K562 (cell line): ENCODE results near the gene CCDC88A. TPM values are rescaled to one million over a fixed set of nuclear protein-coding genes. Genes with fewer than 3 reads are reported as not detected.
A peak's percentile ranks its signal among the peaks of the same experiment; 100 is the strongest.

Experiments
- BCOR ChIP-seq: fragments of 450-650 bp; IDR thresholded peaks from 2 replicates; pipeline ENCODE4 v1.6.1; 2016
- BDP1 ChIP-seq: IDR thresholded peaks from 3 replicates; pipeline ENCODE4 v1.6.1; 2011; ENCODE audit not compliant: insufficient read length, insufficient read depth
- FOS ChIP-seq: IDR thresholded peaks from 3 replicates; pipeline ENCODE4 v1.6.1; 2011; ENCODE audit not compliant: insufficient read length; ENCODE audit errors: extremely low read depth
- FUS ChIP-seq: fragments of 200-400 bp; formaldehyde crosslinking; optimal IDR thresholded peaks from 2 replicates; pipeline ENCODE3; 2017; ENCODE audit warnings: low read depth, low read length
- HNRNPUL1 ChIP-seq: fragments of 200-400 bp; formaldehyde crosslinking; IDR thresholded peaks from 2 replicates; pipeline ENCODE4 v1.6.1; 2017; ENCODE audit warnings: low read length
- KDM1A ChIP-seq, 2 experiments: fragments of 450-650 bp; IDR thresholded peaks; 2 replicates each; pipeline ENCODE4 v1.6.1; 2016; ENCODE audit warnings: mild to moderate bottlenecking in 2 of 2
- MCM5 ChIP-seq: fragments of 450-650 bp; IDR thresholded peaks from 2 replicates; pipeline ENCODE4 v1.6.1; 2016; ENCODE audit warnings: low read depth
- MTA1 ChIP-seq: fragments of 450-650 bp; IDR thresholded peaks from 2 replicates; pipeline ENCODE4 v1.6.1; 2017; ENCODE audit warnings: borderline replicate concordance
- NFATC3 ChIP-seq: fragments of 450-650 bp; IDR thresholded peaks from 2 replicates; pipeline ENCODE4 v1.6.1; 2017; ENCODE audit warnings: mild to moderate bottlenecking
- NFRKB ChIP-seq: fragments of 450-650 bp; IDR thresholded peaks from 2 replicates; pipeline ENCODE4 v1.6.1; 2016; ENCODE audit warnings: low read depth
- NRF1 ChIP-seq, 2 experiments: fragments of 450-650 bp; IDR thresholded peaks in 1 of 2; conservative IDR thresholded peaks in 1 of 2; 2 replicates each; pipeline ENCODE4 v1.6.1; 2014; ENCODE audit warnings: mild to moderate bottlenecking in 2 of 2
- SMAD4 ChIP-seq: fragments of 250-450 bp; sonication (Bioruptor Pico); conservative IDR thresholded peaks from 2 replicates; pipeline ENCODE4 v1.8.0; 2021; ENCODE audit warnings: inconsistent platforms, mild to moderate bottlenecking, moderate library complexity
- SNRNP70 ChIP-seq: fragments of 200-400 bp; formaldehyde crosslinking; optimal IDR thresholded peaks from 2 replicates; pipeline ENCODE3; 2017; ENCODE audit warnings: low read depth, low read length
- TRIM24 ChIP-seq, 2 experiments: fragments of 450-650 bp; IDR thresholded peaks; 2 replicates each; pipeline ENCODE4 v1.6.1; 2016
- ZNF174 ChIP-seq: fragments of 250-450 bp; sonication (Bioruptor Pico); IDR thresholded peaks from 2 replicates; pipeline ENCODE4 v1.4.0; 2020; ENCODE audit warnings: mild to moderate bottlenecking
- ZNF175 ChIP-seq: fragments of 200-800 bp; sonication (Bioruptor generic); IDR thresholded peaks from 2 replicates; pipeline ENCODE4 v1.6.1; 2016; ENCODE audit warnings: low read depth, mild to moderate bottlenecking, missing genetic modification characterization, missing compliant biosample characterization
- polyA plus RNA-seq, 8 experiments: library from polyadenylated mRNA; depleted of rRNA in 4 of 8; stranded (reverse) in 5 of 8; unstranded in 3 of 8; fragments of >200 nt; fragmentation: Nextera tagmentation in 2 of 8; fragmentation: Illumina TruSeq in 1 of 8; extraction: Ambion mirVana in 2 of 8; extraction: Trizol in 1 of 8; gene quantifications; 2 replicates each; pipeline versions ENCODE4 v1.2.1 to v1.2.3, GENCODE V29; 2011 to 2014; ENCODE audit warnings: inconsistent platforms in 1 of 8, missing spikeins in 1 of 8
- total RNA-seq, 7 experiments: library from RNA; depleted of rRNA in 6 of 7; stranded (reverse); fragments of >200 nt in 6 of 7; fragmentation: Illumina TruSeq in 2 of 7; extraction: Trizol in 2 of 7; gene quantifications; 2 replicates each; pipeline versions ENCODE4 v1.2.1 to v1.2.3, GENCODE V29; 2011 to 2021; ENCODE audit warnings: low replicate concordance in 1 of 7
- TF ChIP-seq, protein P1 (sequence below): IDR thresholded peaks from 2 replicates; pipeline ENCODE4 v1.6.1; 2011; ENCODE audit warnings: borderline replicate concordance, low read depth, mild to moderate bottlenecking, moderate library complexity, low read length; ENCODE audit not compliant: insufficient read depth, poor library complexity, severe bottlenecking
- TF ChIP-seq, protein P2 (sequence below): fragments of 450-650 bp; conservative IDR thresholded peaks from 2 replicates; pipeline ENCODE4 v1.6.1; 2016; ENCODE audit warnings: missing genetic modification characterization, low read depth, mild to moderate bottlenecking, control low read depth, missing compliant biosample characterization
- TF ChIP-seq, protein P3 (sequence below): fragments of 250-450 bp; sonication (Bioruptor Pico); IDR thresholded peaks from 2 replicates; pipeline ENCODE4 v1.8.0; 2022; ENCODE audit warnings: inconsistent platforms, mild to moderate bottlenecking, moderate library complexity, borderline replicate concordance
- TF ChIP-seq, protein P4 (sequence below): conservative IDR thresholded peaks from 2 replicates; pipeline ENCODE4 v1.6.1; 2011; ENCODE audit warnings: low read depth, mild to moderate bottlenecking, low read length; ENCODE audit not compliant: control insufficient read depth
- TF ChIP-seq, protein P5 (sequence below): sonication (generic); formaldehyde crosslinking; IDR thresholded peaks from 2 replicates; pipeline ENCODE4 v1.8.1; 2023; ENCODE audit warnings: mild to moderate bottlenecking, missing genetic modification reagents

CCDC88A gene
- total and polyA plus RNA-seq, 9 of the 15 experiments (the other 6 are each of a cell fraction or from before 2014, with no cell fraction given), result 29.3 to 102 (median 55.6) TPM

DNA sequence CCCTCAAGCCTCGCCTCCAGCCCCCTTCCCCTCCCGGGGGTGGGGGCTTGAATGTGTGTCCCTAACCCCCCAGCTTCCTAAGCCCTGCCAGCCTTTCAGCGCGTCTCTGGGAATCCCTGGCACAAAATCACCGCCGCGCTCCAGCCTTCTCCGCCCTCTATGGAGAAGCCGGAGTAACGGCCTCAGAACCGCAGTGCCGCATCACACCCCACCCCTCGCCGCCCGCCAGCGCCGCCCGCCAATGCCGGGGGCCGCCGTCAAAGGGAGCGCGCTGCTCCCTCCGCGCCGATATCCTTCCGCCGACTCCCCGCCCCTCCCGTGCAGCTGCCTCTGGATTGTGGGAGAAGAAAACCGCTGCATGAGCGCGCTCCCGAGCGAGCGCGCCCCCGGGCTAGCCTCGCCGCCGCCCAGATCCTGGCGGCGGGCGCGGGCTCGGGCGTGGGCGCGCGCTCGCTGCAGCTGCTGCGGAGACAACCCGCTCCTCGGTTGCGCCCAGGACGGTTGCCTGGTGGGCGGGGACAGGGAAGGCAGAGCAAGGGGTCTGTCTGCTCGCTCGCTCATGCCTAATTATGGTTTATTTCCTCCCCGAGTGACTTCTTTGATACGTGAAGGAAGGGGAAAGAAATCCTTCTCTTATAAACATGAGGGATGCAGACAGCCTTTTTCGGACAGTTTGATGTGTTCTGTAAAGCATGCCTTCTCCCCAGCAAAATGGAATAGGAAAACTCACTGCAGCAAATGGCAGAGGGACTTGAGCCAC is at the start of gene CCDC88A (continued):
- TF ChIP-seq, protein P1, sequence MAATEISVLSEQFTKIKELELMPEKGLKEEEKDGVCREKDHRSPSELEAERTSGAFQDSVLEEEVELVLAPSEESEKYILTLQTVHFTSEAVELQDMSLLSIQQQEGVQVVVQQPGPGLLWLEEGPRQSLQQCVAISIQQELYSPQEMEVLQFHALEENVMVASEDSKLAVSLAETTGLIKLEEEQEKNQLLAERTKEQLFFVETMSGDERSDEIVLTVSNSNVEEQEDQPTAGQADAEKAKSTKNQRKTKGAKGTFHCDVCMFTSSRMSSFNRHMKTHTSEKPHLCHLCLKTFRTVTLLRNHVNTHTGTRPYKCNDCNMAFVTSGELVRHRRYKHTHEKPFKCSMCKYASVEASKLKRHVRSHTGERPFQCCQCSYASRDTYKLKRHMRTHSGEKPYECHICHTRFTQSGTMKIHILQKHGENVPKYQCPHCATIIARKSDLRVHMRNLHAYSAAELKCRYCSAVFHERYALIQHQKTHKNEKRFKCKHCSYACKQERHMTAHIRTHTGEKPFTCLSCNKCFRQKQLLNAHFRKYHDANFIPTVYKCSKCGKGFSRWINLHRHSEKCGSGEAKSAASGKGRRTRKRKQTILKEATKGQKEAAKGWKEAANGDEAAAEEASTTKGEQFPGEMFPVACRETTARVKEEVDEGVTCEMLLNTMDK, result no peak
- TF ChIP-seq FOS (no peak), ZNF175 (peak; percentile 97), BDP1 (no peak), KDM1A (IDR thresholded peaks at IDR 0.05) (peak; percentile 51 to 75; a peak in 3 of 4 replicates), SMAD4 (CRISPR knock-in tag) (peak; percentile 98), NFRKB (peak; percentile 88), SNRNP70 (no peak), ZNF174 (CRISPR knock-in tag) (no peak), HNRNPUL1 (no peak), BCOR (peak; percentile 86), MCM5 (no peak), NRF1 (conservative IDR thresholded peaks at IDR 0.05 in 1 of 2, IDR thresholded peaks at IDR 0.05 in 1 of 2) (peak in 1 of 2 experiments; percentile 71), NFATC3 (no peak), MTA1 (peak; percentile 46; the same call in 1 of the 2 replicates), FUS (peak; percentile 18), TRIM24 (IDR thresholded peaks at IDR 0.05) (peak in 1 of 2 experiments; percentile 63; a peak in 1 of 4 replicates)
- TF ChIP-seq, protein P2, sequence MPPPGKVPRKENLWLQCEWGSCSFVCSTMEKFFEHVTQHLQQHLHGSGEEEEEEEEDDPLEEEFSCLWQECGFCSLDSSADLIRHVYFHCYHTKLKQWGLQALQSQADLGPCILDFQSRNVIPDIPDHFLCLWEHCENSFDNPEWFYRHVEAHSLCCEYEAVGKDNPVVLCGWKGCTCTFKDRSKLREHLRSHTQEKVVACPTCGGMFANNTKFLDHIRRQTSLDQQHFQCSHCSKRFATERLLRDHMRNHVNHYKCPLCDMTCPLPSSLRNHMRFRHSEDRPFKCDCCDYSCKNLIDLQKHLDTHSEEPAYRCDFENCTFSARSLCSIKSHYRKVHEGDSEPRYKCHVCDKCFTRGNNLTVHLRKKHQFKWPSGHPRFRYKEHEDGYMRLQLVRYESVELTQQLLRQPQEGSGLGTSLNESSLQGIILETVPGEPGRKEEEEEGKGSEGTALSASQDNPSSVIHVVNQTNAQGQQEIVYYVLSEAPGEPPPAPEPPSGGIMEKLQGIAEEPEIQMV (tag), result no peak
- TF ChIP-seq, protein P3, sequence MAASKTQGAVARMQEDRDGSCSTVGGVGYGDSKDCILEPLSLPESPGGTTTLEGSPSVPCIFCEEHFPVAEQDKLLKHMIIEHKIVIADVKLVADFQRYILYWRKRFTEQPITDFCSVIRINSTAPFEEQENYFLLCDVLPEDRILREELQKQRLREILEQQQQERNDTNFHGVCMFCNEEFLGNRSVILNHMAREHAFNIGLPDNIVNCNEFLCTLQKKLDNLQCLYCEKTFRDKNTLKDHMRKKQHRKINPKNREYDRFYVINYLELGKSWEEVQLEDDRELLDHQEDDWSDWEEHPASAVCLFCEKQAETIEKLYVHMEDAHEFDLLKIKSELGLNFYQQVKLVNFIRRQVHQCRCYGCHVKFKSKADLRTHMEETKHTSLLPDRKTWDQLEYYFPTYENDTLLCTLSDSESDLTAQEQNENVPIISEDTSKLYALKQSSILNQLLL (CRISPR knock-in tag), result no peak
- TF ChIP-seq, protein P4, sequence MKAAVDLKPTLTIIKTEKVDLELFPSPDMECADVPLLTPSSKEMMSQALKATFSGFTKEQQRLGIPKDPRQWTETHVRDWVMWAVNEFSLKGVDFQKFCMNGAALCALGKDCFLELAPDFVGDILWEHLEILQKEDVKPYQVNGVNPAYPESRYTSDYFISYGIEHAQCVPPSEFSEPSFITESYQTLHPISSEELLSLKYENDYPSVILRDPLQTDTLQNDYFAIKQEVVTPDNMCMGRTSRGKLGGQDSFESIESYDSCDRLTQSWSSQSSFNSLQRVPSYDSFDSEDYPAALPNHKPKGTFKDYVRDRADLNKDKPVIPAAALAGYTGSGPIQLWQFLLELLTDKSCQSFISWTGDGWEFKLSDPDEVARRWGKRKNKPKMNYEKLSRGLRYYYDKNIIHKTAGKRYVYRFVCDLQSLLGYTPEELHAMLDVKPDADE, result peak; percentile 78
- TF ChIP-seq, protein P5, sequence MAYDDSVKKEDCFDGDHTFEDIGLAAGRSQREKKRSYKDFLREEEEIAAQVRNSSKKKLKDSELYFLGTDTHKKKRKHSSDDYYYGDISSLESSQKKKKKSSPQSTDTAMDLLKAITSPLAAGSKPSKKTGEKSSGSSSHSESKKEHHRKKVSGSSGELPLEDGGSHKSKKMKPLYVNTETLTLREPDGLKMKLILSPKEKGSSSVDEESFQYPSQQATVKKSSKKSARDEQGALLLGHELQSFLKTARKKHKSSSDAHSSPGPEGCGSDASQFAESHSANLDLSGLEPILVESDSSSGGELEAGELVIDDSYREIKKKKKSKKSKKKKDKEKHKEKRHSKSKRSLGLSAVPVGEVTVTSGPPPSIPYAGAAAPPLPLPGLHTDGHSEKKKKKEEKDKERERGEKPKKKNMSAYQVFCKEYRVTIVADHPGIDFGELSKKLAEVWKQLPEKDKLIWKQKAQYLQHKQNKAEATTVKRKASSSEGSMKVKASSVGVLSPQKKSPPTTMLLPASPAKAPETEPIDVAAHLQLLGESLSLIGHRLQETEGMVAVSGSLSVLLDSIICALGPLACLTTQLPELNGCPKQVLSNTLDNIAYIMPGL (CRISPR knock-in tag), result peak; percentile 98; the same call in 1 of the 2 replicates
